GM12892 (cell line): ENCODE data around the gene OR10A3.

Experiments
- POLR2A ChIP-seq: IDR thresholded peaks from 2 replicates; pipeline ENCODE4 v1.6.1; 2011; ENCODE audit warnings: low read depth, low read length, control low read depth
- POLR2AphosphoS5 ChIP-seq: IDR thresholded peaks from 2 replicates; pipeline ENCODE4 v1.6.1; 2011; ENCODE audit warnings: low read depth, low read length, control low read depth
- TAF1 ChIP-seq: IDR thresholded peaks from 2 replicates; pipeline ENCODE4 v1.6.1; 2011; ENCODE audit warnings: low read depth, mild to moderate bottlenecking, control low read depth, low read length, borderline replicate concordance

GRCh38 chr11:7977232-7977917 lies 35.9 kb upstream of the OR10A3 start:
- TF ChIP-seq POLR2A (no peak), POLR2AphosphoS5 (no peak), TAF1 (no peak)
